ENCODE measurements around the gene ZNF789. TPM values are rescaled to one million over a fixed set of nuclear protein-coding genes. Genes with fewer than 3 reads are reported as not detected.

ZNF789 gene
- total and polyA plus RNA-seq, 2 experiments from 2014 or later = 9.0 to 13.8 TPM

DNA sequence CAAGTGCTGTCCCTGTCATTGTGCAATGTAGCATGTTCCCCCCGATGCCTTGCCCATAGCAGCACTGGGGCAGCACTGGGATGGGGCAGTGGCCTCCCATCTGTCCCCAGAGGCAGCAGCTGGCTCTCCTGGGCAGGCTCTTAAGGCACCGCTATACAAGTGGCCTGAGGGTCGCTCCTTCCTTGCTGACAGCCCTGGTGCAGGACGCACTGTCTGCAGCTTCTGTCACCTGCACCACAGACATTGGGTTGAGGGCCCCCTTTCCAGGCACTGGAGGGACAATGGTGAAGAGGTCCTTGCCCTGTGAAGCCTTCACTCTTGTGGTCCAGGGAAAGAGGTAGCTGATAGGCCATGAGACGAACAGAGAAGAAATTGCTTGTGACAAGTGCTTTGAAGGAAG is 23.4 kb upstream of the ZNF789 start:
- no peak overlapping the region for H3K4me2 ChIP-seq
- Mint-ChIP-seq H3K27ac (no peak overlapping the region), H3K9me3 (no peaks in the 10 kb centered on the region), H3K4me3 (no peak overlapping the region), H3K36me3 (ENCODE audit: low read depth) (peaks cover 91% of the 10 kb centered on the region), H3K27me3 (ENCODE audit: insufficient read depth, low read depth, poor library complexity) (peaks cover 15% of the 10 kb centered on the region), H3K4me1 (no peaks in the 10 kb centered on the region)
- no peak overlapping the region for H3K4me3 ChIP-seq
- H3K4me1 ChIP-seq (ENCODE audit: insufficient read depth) = no peaks in the 10 kb centered on the region
- TF ChIP-seq, protein P1, sequence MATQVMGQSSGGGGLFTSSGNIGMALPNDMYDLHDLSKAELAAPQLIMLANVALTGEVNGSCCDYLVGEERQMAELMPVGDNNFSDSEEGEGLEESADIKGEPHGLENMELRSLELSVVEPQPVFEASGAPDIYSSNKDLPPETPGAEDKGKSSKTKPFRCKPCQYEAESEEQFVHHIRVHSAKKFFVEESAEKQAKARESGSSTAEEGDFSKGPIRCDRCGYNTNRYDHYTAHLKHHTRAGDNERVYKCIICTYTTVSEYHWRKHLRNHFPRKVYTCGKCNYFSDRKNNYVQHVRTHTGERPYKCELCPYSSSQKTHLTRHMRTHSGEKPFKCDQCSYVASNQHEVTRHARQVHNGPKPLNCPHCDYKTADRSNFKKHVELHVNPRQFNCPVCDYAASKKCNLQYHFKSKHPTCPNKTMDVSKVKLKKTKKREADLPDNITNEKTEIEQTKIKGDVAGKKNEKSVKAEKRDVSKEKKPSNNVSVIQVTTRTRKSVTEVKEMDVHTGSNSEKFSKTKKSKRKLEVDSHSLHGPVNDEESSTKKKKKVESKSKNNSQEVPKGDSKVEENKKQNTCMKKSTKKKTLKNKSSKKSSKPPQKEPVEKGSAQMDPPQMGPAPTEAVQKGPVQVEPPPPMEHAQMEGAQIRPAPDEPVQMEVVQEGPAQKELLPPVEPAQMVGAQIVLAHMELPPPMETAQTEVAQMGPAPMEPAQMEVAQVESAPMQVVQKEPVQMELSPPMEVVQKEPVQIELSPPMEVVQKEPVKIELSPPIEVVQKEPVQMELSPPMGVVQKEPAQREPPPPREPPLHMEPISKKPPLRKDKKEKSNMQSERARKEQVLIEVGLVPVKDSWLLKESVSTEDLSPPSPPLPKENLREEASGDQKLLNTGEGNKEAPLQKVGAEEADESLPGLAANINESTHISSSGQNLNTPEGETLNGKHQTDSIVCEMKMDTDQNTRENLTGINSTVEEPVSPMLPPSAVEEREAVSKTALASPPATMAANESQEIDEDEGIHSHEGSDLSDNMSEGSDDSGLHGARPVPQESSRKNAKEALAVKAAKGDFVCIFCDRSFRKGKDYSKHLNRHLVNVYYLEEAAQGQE (IDR thresholded peaks at IDR 0.05; ENCODE audit: unreplicated experiment) = no peak
- TF ChIP-seq CREB1 (CRISPR knock-in tag; IDR thresholded peaks at IDR 0.05; ENCODE audit: low read depth) (no peak), EZH2phosphoT487 (IDR thresholded peaks at IDR 0.05; ENCODE audit: unreplicated experiment) (no peak), NANOG (IDR thresholded peaks at IDR 0.05; ENCODE audit: borderline replicate concordance) (no peak), EZH2 (IDR thresholded peaks at IDR 0.05; ENCODE audit: low read depth, unreplicated experiment) (no peak), POLR2AphosphoS5 (IDR thresholded peaks at IDR 0.05; ENCODE audit: low read depth) (no peak)
- H4K20me1 ChIP-seq (replicated peaks; ENCODE audit: insufficient read depth) = peaks cover 15% of the 10 kb centered on the region
- no peak overlapping the region for H3K27ac ChIP-seq (ENCODE audit: low read depth)
- DNase-seq (ENCODE audit: low spot score) = no peak
- no peak overlapping the region for H2AFZ ChIP-seq
- H3K27me3 ChIP-seq (ENCODE audit: insufficient read depth) = no peaks in the 10 kb centered on the region
- ATAC-seq = no peak
- H3K79me2 ChIP-seq (replicated peaks; ENCODE audit: insufficient read depth) = 0 out of 2 replicates have a peak, but pooled peaks cover 3% of the 10 kb centered on the region
- peaks cover 8% of the 10 kb centered on the region for H3F3A ChIP-seq (replicated peaks; ENCODE audit: low read depth)
- H3K36me3 ChIP-seq (ENCODE audit: insufficient read depth) = peaks cover 39% of the 10 kb centered on the region
- no peaks in the 10 kb centered on the region for H3K9me2 ChIP-seq (ENCODE audit: insufficient read depth)

DNA sequence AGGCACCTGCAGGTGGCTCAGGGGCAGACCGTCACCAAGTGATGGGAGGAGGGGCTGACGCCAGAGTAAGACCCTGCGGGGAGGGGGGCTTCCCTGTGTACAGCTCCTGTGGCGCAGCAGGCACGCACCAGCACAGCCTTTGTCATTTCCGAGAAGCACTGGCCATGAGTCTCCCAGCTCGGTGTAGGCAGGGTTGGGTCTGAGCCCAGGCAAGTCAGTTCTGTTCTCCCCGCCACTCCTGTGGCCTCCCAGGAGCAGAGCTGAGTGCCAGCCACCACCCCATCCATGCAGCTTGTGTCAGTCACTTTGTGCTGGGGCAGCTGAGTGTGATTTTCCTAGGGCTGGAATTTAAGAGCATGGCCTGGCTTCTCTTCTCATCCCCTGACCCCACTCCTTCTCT is 20.8 kb upstream of the ZNF789 start:
- H3K4me3 Mint-ChIP-seq = no peak overlapping the region
- Histone ChIP-seq H3F3A (replicated peaks; ENCODE audit: low read depth) (peaks cover 17% of the 10 kb centered on the region), H3K4me1 (ENCODE audit: insufficient read depth) (no peaks in the 10 kb centered on the region), H3K4me2 (no peak overlapping the region), H2AFZ (no peak overlapping the region), H3K79me2 (replicated peaks; ENCODE audit: insufficient read depth) (0 out of 2 replicates have a peak, but pooled peaks cover 3% of the 10 kb centered on the region), H4K20me1 (replicated peaks; ENCODE audit: insufficient read depth) (peaks cover 4% of the 10 kb centered on the region), H3K9me2 (ENCODE audit: insufficient read depth) (no peaks in the 10 kb centered on the region), H3K27ac (ENCODE audit: low read depth) (no peak overlapping the region), H3K36me3 (ENCODE audit: insufficient read depth) (peaks cover 20% of the 10 kb centered on the region), H3K4me3 (no peak overlapping the region), H3K27me3 (ENCODE audit: insufficient read depth) (no peaks in the 10 kb centered on the region)
- no peaks in the 10 kb centered on the region for H3K9me3 Mint-ChIP-seq
- H3K4me1 Mint-ChIP-seq = no peaks in the 10 kb centered on the region
- DNase-seq (ENCODE audit: low spot score) = no peak
- H3K27me3 Mint-ChIP-seq (ENCODE audit: insufficient read depth, low read depth, poor library complexity) = peaks cover 22% of the 10 kb centered on the region
- H3K36me3 Mint-ChIP-seq (ENCODE audit: low read depth) = peaks cover 92% of the 10 kb centered on the region
- H3K27ac Mint-ChIP-seq = no peak overlapping the region
- ATAC-seq = no peak
- TF ChIP-seq, protein P2, sequence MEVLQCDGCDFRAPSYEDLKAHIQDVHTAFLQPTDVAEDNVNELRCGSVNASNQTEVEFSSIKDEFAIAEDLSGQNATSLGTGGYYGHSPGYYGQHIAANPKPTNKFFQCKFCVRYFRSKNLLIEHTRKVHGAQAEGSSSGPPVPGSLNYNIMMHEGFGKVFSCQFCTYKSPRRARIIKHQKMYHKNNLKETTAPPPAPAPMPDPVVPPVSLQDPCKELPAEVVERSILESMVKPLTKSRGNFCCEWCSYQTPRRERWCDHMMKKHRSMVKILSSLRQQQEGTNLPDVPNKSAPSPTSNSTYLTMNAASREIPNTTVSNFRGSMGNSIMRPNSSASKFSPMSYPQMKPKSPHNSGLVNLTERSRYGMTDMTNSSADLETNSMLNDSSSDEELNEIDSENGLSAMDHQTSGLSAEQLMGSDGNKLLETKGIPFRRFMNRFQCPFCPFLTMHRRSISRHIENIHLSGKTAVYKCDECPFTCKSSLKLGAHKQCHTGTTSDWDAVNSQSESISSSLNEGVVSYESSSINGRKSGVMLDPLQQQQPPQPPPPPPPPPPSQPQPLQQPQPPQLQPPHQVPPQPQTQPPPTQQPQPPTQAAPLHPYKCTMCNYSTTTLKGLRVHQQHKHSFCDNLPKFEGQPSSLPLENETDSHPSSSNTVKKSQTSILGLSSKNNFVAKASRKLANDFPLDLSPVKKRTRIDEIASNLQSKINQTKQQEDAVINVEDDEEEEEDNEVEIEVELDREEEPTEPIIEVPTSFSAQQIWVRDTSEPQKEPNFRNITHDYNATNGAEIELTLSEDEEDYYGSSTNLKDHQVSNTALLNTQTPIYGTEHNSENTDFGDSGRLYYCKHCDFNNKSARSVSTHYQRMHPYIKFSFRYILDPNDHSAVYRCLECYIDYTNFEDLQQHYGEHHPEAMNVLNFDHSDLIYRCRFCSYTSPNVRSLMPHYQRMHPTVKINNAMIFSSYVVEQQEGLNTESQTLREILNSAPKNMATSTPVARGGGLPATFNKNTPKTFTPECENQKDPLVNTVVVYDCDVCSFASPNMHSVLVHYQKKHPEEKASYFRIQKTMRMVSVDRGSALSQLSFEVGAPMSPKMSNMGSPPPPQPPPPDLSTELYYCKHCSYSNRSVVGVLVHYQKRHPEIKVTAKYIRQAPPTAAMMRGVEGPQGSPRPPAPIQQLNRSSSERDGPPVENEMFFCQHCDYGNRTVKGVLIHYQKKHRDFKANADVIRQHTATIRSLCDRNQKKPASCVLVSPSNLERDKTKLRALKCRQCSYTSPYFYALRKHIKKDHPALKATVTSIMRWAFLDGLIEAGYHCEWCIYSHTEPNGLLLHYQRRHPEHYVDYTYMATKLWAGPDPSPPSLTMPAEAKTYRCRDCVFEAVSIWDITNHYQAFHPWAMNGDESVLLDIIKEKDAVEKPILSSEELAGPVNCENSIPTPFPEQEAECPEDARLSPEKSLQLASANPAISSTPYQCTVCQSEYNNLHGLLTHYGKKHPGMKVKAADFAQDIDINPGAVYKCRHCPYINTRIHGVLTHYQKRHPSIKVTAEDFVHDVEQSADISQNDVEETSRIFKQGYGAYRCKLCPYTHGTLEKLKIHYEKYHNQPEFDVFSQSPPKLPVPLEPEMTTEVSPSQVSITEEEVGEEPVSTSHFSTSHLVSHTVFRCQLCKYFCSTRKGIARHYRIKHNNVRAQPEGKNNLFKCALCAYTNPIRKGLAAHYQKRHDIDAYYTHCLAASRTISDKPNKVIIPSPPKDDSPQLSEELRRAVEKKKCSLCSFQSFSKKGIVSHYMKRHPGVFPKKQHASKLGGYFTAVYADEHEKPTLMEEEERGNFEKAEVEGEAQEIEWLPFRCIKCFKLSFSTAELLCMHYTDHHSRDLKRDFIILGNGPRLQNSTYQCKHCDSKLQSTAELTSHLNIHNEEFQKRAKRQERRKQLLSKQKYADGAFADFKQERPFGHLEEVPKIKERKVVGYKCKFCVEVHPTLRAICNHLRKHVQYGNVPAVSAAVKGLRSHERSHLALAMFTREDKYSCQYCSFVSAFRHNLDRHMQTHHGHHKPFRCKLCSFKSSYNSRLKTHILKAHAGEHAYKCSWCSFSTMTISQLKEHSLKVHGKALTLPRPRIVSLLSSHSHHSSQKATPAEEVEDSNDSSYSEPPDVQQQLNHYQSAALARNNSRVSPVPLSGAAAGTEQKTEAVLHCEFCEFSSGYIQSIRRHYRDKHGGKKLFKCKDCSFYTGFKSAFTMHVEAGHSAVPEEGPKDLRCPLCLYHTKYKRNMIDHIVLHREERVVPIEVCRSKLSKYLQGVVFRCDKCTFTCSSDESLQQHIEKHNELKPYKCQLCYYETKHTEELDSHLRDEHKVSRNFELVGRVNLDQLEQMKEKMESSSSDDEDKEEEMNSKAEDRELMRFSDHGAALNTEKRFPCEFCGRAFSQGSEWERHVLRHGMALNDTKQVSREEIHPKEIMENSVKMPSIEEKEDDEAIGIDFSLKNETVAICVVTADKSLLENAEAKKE (CRISPR knock-in tag; IDR thresholded peaks at IDR 0.05) = no peak
- TF ChIP-seq STAT1 (IDR thresholded peaks at IDR 0.05; ENCODE audit: unreplicated experiment) (no peak), ZNF331 (CRISPR knock-in tag; IDR thresholded peaks at IDR 0.05; ENCODE audit: low read depth) (no peak), JUNB (IDR thresholded peaks at IDR 0.05; ENCODE audit: unreplicated experiment) (no peak), NANOG (IDR thresholded peaks at IDR 0.05; ENCODE audit: borderline replicate concordance) (no peak), CREB1 (CRISPR knock-in tag; IDR thresholded peaks at IDR 0.05; ENCODE audit: low read depth) (no peak), EZH2 (IDR thresholded peaks at IDR 0.05; ENCODE audit: low read depth, unreplicated experiment) (no peak), EZH2phosphoT487 (IDR thresholded peaks at IDR 0.05; ENCODE audit: unreplicated experiment) (no peak)
- TF ChIP-seq, protein P3, sequence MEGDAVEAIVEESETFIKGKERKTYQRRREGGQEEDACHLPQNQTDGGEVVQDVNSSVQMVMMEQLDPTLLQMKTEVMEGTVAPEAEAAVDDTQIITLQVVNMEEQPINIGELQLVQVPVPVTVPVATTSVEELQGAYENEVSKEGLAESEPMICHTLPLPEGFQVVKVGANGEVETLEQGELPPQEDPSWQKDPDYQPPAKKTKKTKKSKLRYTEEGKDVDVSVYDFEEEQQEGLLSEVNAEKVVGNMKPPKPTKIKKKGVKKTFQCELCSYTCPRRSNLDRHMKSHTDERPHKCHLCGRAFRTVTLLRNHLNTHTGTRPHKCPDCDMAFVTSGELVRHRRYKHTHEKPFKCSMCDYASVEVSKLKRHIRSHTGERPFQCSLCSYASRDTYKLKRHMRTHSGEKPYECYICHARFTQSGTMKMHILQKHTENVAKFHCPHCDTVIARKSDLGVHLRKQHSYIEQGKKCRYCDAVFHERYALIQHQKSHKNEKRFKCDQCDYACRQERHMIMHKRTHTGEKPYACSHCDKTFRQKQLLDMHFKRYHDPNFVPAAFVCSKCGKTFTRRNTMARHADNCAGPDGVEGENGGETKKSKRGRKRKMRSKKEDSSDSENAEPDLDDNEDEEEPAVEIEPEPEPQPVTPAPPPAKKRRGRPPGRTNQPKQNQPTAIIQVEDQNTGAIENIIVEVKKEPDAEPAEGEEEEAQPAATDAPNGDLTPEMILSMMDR (conservative IDR thresholded peaks at IDR 0.05; ENCODE audit: low read depth in 2 of 2) = no peak

Data from GM23338 (cell line).